ENCODE data around the gene SLC7A5.

The SLC7A5 gene

DNA sequence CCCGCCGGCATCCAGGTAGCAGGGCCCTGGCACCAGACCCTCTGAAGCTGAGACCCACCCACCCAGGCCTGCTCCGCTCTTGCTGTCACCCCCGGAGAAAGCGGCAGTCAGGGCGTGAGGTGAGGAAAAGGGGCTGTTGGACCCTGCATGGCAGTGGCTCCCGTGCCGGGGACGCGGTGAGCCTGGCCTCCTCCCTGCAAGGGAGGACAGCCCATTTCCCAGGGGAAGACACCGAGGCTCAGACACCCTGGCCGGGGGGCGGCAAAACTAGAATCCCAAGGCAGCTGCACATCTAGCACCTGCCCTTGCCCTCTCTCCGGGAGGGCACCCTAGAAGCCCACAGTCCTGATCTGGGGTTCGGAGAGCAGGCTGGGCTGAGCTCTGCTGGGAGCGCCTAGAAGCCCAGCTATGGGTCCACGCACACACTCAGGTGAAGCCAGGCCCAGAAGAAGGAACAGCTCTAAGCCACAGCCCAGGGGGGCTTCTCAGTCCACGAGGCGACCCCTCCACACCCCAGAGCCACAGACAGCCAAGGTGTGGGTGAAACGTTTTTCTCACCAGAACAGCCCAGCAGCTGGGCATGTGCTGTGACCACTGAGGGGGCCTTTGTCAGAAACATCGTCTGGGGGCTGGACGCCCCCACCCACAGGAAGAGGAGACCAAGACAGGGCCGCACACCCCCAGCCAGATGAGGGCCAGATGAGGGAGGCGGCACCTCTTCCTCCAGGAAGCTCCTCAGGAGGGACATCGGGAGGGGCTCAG lies 22.4 kb downstream of the SLC7A5 start:
- no peak for DNase-seq (ENCODE audit: low read depth)

- no peak for DNase-seq (ENCODE audit: low read depth)
Observed at GRCh38 chr16:87845807-87846619, 23.3 kb downstream of the SLC7A5 start.

DNA sequence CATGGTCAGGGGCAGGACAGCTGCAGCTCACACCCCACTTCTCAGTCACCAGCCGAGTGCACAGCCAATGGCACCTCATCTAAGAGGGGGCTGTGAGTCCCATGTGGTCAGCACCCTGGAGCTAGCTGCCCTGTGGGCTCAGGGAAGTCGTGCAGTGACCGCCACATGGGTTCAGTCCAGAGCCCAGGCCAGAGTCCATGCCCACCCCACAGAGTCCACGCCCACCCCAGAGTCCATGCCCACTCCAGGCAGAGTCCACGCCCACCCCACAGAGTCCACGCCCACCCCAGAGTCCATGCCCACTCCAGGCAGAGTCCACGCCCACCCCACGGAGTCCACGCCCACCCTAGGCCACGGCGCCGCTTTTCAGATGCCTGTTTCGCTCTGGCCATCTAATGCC lies 24.1 kb downstream of the SLC7A5 start:
- no peak for DNase-seq (ENCODE audit: low read depth)

DNA sequence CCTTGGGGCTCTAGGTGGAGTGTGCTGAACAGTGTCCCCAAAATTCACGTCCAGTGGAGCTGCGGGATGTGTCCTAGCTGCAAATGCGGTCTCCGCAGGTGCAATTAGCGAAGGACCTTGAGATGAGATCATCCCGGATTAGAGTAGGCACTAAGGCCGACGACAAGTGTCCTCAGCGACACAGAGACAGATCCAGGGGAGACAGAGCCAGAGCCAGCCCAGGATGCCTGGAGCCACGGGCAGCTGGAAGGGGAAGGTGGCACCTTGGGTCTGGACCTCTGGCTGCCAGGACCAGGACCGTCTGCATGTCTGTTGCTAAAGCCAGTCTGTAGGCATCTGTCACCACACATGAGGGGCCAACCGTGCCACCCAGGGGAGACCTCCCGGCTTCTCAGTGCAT lies 24.5 kb downstream of the SLC7A5 start:
- DNase-seq (ENCODE audit: low read depth) = no peak

DNA sequence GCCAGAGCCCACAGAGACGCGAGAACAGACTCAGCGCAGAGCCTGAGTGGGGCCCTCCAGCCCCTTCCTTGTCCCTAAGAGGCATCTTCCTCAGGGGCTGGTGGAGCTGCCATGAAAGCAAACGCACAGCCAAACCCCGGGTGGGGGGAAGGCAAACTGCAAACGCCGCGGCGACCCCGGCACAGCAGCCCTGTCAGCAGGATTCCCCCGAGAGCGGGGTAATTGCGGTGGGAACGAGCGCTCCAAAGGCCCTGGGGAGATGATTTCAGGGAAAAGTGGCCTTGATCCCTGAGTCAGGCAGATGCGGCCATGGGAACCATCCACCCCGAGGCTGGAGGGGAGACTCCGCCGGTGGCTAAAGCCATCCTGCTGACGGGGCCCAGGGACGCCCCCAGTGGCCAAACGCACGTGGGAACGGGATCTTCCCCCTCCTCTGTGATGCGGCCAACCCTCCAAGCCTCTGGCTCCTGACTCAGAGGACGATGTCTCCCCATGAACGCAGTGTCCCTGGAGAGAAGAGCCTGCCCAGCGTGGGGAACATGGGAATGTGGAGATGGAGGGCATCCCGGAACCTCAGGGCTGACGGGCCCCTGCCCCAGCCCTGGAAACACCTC lies 25.1 kb downstream of the SLC7A5 start:
- no peak for DNase-seq (ENCODE audit: low read depth)

DNA sequence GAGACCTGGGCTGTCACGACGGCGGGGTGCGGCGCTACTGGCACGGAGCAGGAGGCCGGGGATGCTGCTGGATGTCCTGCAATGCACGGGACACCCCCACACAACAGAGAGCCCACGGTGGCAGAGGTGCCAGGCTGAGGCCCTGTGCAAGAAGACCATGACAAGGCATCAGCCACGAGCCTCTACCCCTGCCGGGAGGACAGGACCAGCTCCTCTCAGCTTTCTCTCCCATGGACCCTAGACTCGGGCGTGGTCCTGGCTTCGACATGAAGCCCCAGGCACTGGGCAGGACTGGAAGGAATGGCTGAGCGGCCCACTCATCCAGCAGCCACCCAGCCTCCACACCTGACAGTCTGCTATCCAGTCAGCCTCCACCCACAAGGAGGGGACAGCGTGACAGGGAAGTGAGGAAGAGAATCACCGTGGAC lies 25.6 kb downstream of the SLC7A5 start:
- no peak for DNase-seq (ENCODE audit: low read depth)

DNA sequence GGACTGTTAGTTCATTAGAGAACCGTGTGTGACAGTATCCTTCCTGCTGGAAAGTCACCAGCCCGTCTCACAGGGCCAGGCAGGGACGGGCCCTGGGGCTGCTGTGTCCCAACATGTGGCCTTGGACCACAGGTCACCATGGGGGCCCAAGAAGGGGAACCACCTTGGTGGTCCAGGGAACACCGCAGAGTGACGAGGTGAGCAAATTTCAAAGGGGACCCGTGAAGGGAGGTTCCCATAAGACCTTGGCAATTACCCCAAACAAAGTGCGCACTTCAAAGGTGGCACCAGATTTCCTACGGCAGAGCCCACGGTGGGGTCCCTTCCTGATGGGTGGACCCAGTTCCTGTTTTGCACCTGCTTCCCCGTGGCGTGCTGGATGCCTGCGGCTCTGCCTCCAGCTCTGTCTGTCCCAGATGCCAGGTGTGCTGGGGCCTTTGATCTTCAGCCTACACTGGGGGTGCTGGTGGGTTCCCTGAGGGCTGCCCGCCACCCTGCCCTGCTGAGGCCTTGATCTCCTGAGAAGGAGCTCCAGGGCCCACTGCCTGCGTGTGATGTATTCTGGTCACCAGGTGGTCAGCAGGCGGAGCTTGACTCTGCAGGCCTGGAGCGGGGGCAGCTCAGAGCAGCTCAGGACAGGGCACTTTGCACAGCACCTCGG lies 27.0 kb downstream of the SLC7A5 start:
- no peak for DNase-seq (ENCODE audit: low read depth)

DNA sequence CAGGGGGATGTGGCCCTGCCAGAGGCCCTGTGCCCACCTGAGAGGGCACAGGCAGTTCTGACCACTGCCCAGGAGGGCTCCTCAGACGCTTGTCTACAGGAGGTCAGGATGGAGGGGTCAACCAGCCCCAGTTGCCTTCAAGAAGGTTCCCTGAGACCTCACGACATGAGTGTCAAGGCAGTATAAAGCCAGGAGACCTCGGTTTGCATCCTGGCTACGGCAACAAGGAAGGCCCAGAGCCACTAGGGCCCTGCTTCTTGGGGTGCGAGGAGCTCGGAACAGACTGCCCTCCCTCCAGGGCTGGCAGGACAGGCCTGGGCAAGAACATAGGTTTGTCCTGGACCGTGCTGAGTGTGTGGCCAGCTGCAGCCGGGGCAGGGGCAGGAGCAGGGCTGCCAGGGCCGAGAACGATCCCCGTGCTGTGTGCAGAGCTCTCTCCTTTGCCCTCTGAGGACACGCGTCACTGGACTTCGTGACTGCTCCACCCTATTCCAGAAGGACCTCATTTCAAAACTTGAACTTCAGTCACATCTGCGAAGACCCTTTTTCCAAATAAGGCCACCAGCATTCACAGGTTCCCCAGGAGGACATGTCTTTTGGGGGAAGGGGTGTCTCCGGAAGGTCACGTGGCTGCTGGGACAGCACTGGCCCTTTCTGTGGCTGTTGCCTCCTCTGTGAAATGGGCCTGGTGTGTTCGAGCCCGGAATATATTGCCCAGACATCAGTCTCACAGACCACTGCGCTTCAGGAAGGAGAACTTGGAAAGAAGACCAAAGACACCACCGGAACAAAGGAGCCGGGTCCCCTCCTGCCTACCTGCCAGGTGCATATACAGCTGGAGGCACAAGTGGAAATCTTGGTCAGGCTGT lies 27.7 kb downstream of the SLC7A5 start:
- no peak for DNase-seq (ENCODE audit: low read depth)

DNA sequence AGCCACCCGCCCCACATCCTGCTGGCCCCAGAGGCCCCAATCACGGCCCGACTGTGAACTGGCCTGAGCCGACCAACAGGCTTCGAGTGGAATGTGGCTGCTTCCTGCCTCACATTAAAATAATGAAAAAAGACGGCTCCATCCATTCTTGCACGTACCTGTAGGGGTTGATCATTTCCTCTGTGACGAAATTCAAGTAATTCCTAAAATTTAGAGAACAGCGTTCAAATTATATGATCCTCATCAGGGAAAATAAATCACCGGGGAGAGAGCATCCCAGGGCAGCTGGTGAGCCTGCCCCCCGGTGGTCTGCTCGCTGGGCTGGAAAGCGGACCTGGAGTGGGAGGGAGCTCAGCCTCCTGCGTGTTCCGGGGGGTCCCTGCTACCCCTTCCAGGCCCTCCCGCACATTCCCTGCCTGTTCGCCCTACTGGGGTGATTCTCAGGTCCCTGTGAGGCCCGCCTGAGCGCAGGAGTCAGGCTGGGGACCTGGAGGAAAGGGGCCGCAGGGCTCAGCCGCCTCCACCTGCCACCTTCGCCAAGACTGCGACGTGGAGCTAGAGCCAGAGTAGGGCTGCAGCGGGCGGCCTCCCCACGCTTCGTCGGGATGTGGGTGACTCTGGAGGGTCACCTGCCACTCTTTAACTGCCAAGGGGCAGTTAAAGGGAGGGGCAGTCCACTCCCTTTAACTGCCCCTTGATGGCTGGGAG lies 28.9 kb downstream of the SLC7A5 start:
- no peak for DNase-seq (ENCODE audit: low read depth)

DNA sequence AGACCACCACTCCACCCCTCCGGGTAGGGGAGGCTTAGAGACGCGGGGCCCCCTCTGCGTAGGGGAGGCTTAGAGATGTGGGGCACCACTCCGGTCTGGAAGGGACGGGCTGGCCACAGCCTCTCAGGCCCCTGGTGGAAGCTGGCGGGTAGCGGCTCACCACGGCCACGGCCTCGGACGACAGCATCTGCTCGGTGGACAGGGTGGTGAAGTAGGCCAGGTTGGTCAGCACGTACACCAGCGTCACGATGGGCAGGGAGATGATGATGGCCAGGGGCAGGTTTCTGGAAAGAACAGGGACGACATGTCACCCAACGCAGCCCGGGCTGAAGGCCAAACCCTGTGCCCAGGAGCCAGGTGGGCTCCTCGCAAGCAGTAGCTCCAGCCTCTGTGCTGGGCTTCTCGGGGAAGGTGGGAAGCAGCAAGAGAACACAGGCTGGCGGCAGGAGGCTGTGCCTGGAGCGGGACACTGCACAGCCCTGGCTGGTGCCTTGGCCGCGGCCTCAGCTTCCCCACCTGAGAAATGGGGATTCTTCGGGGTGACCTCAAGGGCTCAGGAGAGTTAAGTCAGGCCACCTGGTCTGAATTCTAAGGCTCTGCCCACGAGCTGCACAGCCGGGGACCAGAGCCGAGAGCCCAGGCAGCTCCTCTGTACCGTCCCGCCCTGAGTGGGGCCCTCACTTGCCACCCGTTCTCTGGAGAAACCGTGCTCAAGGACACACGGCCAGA lies 29.6 kb downstream of the SLC7A5 start:
- no peak for DNase-seq (ENCODE audit: low read depth)

GRCh38 chr16:87838643-87839541 lies 30.4 kb downstream of the SLC7A5 start:
- DNase-seq (ENCODE audit: low read depth) = no peak

GRCh38 chr16:87837627-87838289 lies 31.5 kb downstream of the SLC7A5 start:
- no peak for DNase-seq (ENCODE audit: low read depth)

- no peak for DNase-seq (ENCODE audit: low read depth)
Observed at GRCh38 chr16:87836844-87837581, 32.3 kb downstream of the SLC7A5 start.

GRCh38 chr16:87836346-87836843 lies 32.9 kb downstream of the SLC7A5 start:
- DNase-seq (ENCODE audit: low read depth) = no peak

DNA sequence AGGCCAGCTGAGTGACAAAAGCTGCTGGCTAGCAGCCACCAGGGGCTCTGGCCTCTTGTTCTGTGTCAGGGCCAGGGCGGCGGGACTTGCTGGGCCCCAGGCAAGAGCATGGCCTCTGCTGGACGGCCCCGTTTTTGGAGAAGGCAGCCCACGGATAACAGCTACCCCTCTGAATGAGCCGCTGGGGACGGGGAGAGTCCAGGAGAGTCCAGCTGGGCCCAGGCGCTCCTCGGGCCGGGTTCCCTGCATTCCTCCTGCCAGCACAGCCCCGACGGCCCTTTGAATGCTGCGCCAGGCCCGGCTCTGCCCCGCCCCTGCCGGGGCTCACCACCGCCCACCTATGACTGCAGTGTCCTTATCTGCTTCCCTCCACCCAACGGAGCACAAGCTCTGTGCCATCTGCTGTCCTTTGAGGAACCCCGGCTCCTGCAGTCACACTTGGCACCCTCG lies 33.4 kb downstream of the SLC7A5 start:
- DNase-seq (ENCODE audit: low read depth) = no peak

- no peak for DNase-seq (ENCODE audit: low read depth)
Observed at GRCh38 chr16:87834668-87835473, 34.4 kb downstream of the SLC7A5 start.

Measured in activated T-cell treated with anti-CD3 and anti-CD28 coated beads for 48 hours (primary cell).